Measurements from ENCODE around the gene SLC45A1. TPM values are rescaled to one million over a fixed set of nuclear protein-coding genes. Genes with fewer than 3 reads are reported as not detected.

Gene SLC45A1
- total and polyA plus RNA-seq, 11 donors, result 0.61 to 6.2 (median 1.6) TPM

DNA sequence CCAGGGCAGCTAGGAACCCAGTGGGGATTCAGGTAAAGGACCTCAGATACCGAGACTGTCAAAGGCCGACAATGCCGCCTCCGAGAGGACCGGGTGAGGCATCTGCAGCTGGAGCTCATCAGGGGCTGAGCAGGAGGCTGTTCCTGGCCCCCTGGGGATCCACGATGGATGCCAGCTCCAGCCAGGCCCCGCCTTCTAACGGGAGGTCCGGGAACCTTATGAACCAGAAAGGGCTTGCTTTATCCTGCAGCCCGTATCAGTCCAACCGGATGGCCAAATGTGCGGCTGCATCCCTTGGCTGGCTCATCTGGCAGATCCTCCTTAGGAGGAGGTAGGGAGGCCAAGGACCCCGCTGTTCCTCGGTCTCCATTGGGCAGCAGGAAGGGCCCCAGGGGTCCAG is 32.0 kb downstream of the SLC45A1 start:
- TF ChIP-seq, protein P1, sequence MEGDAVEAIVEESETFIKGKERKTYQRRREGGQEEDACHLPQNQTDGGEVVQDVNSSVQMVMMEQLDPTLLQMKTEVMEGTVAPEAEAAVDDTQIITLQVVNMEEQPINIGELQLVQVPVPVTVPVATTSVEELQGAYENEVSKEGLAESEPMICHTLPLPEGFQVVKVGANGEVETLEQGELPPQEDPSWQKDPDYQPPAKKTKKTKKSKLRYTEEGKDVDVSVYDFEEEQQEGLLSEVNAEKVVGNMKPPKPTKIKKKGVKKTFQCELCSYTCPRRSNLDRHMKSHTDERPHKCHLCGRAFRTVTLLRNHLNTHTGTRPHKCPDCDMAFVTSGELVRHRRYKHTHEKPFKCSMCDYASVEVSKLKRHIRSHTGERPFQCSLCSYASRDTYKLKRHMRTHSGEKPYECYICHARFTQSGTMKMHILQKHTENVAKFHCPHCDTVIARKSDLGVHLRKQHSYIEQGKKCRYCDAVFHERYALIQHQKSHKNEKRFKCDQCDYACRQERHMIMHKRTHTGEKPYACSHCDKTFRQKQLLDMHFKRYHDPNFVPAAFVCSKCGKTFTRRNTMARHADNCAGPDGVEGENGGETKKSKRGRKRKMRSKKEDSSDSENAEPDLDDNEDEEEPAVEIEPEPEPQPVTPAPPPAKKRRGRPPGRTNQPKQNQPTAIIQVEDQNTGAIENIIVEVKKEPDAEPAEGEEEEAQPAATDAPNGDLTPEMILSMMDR (IDR thresholded peaks at IDR 0.05), result no peak
- TF ChIP-seq POLR2A (IDR thresholded peaks at IDR 0.05), result no peak
- ATAC-seq (peak in 3 of 4 donors; percentile 2 to 25 (median 20)), DNase-seq (peak in 2 of 5 donors; percentile 66 to 67)
- intact Hi-C loops (cut with DNase I), result loop anchor here in 6 of 10 donors (2.0 to 10.0 kb wide), 9 partner anchors 72 to 375 kb away; no protein-coding TSS in a partner anchor
- peaks cover 0 to 26% (median 17%) of the 10 kb centered on the region in 9 donors for H3K36me3 ChIP-seq
- H3K9me3 ChIP-seq, result no peaks in the 10 kb centered on the region
- 35 to 52% (median 47%) methylated on average over 5 to 14 of the region's 14 CpGs for WGBS, 4 donors
- H3K27ac ChIP-seq, result peak overlapping the region in 4 of 12 donors; percentile 13 to 65 (median 33)
- H3K27me3 ChIP-seq, result no peaks in the 10 kb centered on the region
- H3K4me3 ChIP-seq, result no peak overlapping the region
- H3K4me1 ChIP-seq, result peaks cover 0 to 54% (median 28%) of the 10 kb centered on the region in 12 donors

DNA sequence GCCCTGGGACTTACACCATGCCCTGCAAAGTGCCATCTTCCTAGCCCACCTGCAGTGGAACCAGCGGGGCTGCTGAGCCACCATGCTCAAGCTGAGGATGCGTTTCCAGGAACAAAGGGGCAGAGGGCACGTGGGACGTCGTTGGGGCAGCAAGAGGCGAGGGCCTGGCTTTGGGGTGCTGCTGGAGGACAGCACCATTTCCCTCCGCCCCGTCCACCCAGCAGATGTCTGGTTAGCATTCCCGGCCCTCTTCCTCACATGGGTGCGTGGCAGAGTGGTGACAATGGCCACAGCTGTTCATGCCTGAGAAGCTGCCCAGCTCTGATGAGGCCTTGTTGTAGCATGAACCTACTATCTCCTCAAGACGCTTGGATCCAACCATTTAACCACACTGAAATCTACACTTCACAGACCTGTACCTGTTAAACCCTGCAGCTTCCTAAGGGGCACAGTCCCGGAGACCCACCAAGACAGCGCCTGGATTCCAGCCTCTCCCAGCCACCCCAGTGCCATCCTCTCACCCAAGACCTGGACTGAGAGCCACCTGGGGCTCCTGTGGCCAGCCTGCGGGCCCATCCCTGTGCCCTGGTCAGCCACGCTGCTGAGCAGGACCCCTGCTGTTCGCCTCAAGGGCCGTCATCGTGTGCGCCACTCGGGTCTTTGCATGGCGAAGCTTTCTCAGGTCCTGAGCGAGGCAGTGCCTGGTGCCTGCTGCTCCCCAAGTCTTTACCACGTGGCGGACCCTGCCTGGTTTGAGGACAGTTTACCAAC is 33.2 kb downstream of the SLC45A1 start:
- ATAC-seq, result no peak
- Histone ChIP-seq H3K4me3 (no peak overlapping the region), H3K27ac (peak overlapping the region in 5 of 12 donors; percentile 2 to 81 (median 18)), H3K9me3 (no peaks in the 10 kb centered on the region), H3K4me1 (peaks cover 0 to 64% (median 33%) of the 10 kb centered on the region in 12 donors), H3K27me3 (no peaks in the 10 kb centered on the region), H3K36me3 (peaks cover 0 to 37% (median 29%) of the 10 kb centered on the region in 9 donors)
- intact Hi-C loops (cut with DNase I), result loop anchor here in 2 of 10 donors (5.0 to 10.0 kb wide), 2 partner anchors 71 to 374 kb away; no protein-coding TSS in a partner anchor
- DNase-seq, result no peak
- WGBS, 4 donors, result 88 to 95% (median 91%) methylated on average over 16 to 24 of the region's 24 CpGs
- no peak for TF ChIP-seq POLR2A (IDR thresholded peaks at IDR 0.05)
- TF ChIP-seq, protein P1 (IDR thresholded peaks at IDR 0.05), result no peak

GRCh38 chr1:8351693-8352470 is 34.0 kb downstream of the SLC45A1 start:
- H3K4me3 ChIP-seq, result no peak overlapping the region

More at GRCh38 chr1:8351693-8352470, 34.0 kb downstream of the SLC45A1 start:
- Histone ChIP-seq H3K9me3 (no peaks in the 10 kb centered on the region), H3K27ac (peak overlapping the region in 11 of 12 donors; percentile 68 to 86 (median 76)), H3K4me1 (peaks cover 0 to 72% (median 36%) of the 10 kb centered on the region in 12 donors), H3K36me3 (peaks cover 0 to 45% (median 37%) of the 10 kb centered on the region in 9 donors), H3K27me3 (no peaks in the 10 kb centered on the region)
- intact Hi-C loops (cut with DNase I), result loop anchor here in 2 of 10 donors (5.0 to 10.0 kb wide), 2 partner anchors 70 to 373 kb away; no protein-coding TSS in a partner anchor
- DNase-seq (peak in 1 of 5 donors; percentile 35), ATAC-seq (peak in 2 of 4 donors; percentile 3 to 17)
- 66 to 76% (median 69%) methylated on average over 8 to 13 of the region's 13 CpGs for WGBS, 4 donors
- no peak for TF ChIP-seq POLR2A (IDR thresholded peaks at IDR 0.05)
- TF ChIP-seq, protein P1 (IDR thresholded peaks at IDR 0.05), result peak; percentile 32 to 68 (median 49)

Data from heart left ventricle (tissue), 16 donors.